Thyroid gland (tissue), 4 donors: Measurements from ENCODE around the gene SPOP.

Experiments
- CTCF ChIP-seq, 6 experiments: fragments of 200-600 bp in 3 of 6; fragments of 450-650 bp in 3 of 6; sonication (generic) in 3 of 6; IDR thresholded peaks; one replicate each; pipeline ENCODE4 v1.5.1; 2016 to 2019; ENCODE audit warnings: antibody characterized with exemption in 6 of 6, mild to moderate bottlenecking in 2 of 6, inconsistent platforms in 1 of 6, moderate library complexity in 1 of 6
- POLR2A ChIP-seq, 2 donors: fragments of 450-650 bp; IDR thresholded peaks; one replicate each; pipeline ENCODE4 v1.6.1; 2017; ENCODE audit warnings: antibody characterized with exemption in 2 of 2, mild to moderate bottlenecking in 2 of 2, moderate library complexity in 1 of 2

GRCh38 chr17:49692751-49693150 is 14.9 kb upstream of the SPOP start:
- TF ChIP-seq CTCF (IDR thresholded peaks at IDR 0.05): no peak
- no peak for TF ChIP-seq POLR2A (IDR thresholded peaks at IDR 0.05)
